ENCODE results near the gene IDH3A. TPM values are rescaled to one million over a fixed set of nuclear protein-coding genes. Genes with fewer than 3 reads are reported as not detected.

The IDH3A gene
- total RNA-seq, 2 donors from 2014 or later = 34.2 to 43.2 TPM

GRCh38 chr15:78139578-78139977 is 9.6 kb upstream of the IDH3A start:
- peaks cover 24% of the 10 kb centered on the region for H3K4me1 Mint-ChIP-seq
- no peak overlapping the region for H3K27ac Mint-ChIP-seq
- DNase-seq = no peak
- Histone ChIP-seq H3K9me3 (ENCODE audit: control insufficient read depth, low read length) (no peaks in the 10 kb centered on the region), H3K27me3 (ENCODE audit: control insufficient read depth, insufficient read depth, low read length, poor library complexity, severe bottlenecking) (no peaks in the 10 kb centered on the region), H3K27ac (ENCODE audit: low read depth, low read length) (no peak overlapping the region), H3K4me3 (ENCODE audit: low read length) (no peak overlapping the region), H3K4me1 (ENCODE audit: control insufficient read depth, insufficient read depth, low read length) (peaks cover 4% of the 10 kb centered on the region), H3K9ac (ENCODE audit: extremely low read depth, low read length, poor library complexity, severe bottlenecking) (no peak overlapping the region), H3K36me3 (ENCODE audit: control insufficient read depth, insufficient read depth, low read length) (no peaks in the 10 kb centered on the region)
- no peak for TF ChIP-seq CTCF (conservative IDR thresholded peaks at IDR 0.05)
- H3K4me3 Mint-ChIP-seq = no peak overlapping the region
- no peaks in the 10 kb centered on the region for H3K27me3 Mint-ChIP-seq (ENCODE audit: insufficient read depth)
- H3K9me3 Mint-ChIP-seq = no peaks in the 10 kb centered on the region
- 90% methylated on average over 5 of the region's 5 CpGs; no CpG with 5 or more reads in 1 of the 2 experiments for WGBS, 2 experiments (ENCODE audit: insufficient coverage in 1 of 2, insufficient read length in 1 of 2)
- no peaks in the 10 kb centered on the region for H3K36me3 Mint-ChIP-seq (ENCODE audit: low read depth)

GRCh38 chr15:78140292-78140691 is 8.9 kb upstream of the IDH3A start:
- Histone ChIP-seq H3K4me3 (ENCODE audit: low read length) (no peak overlapping the region), H3K9ac (ENCODE audit: extremely low read depth, low read length, poor library complexity, severe bottlenecking) (no peak overlapping the region), H3K36me3 (ENCODE audit: control insufficient read depth, insufficient read depth, low read length) (no peaks in the 10 kb centered on the region), H3K9me3 (ENCODE audit: control insufficient read depth, low read length) (no peaks in the 10 kb centered on the region), H3K27ac (ENCODE audit: low read depth, low read length) (no peak overlapping the region), H3K4me1 (ENCODE audit: control insufficient read depth, insufficient read depth, low read length) (peaks cover 4% of the 10 kb centered on the region), H3K27me3 (ENCODE audit: control insufficient read depth, insufficient read depth, low read length, poor library complexity, severe bottlenecking) (no peaks in the 10 kb centered on the region)
- TF ChIP-seq CTCF (conservative IDR thresholded peaks at IDR 0.05) = peak; percentile 34
- Mint-ChIP-seq H3K4me3 (no peak overlapping the region), H3K9me3 (no peaks in the 10 kb centered on the region), H3K4me1 (peaks cover 24% of the 10 kb centered on the region), H3K36me3 (ENCODE audit: low read depth) (no peaks in the 10 kb centered on the region), H3K27ac (no peak overlapping the region), H3K27me3 (ENCODE audit: insufficient read depth) (no peaks in the 10 kb centered on the region)
- no peak for DNase-seq

- 82 to 92% methylated on average over 1 to 3 of the region's 3 CpGs for WGBS, 2 experiments (ENCODE audit: insufficient coverage in 1 of 2, insufficient read length in 1 of 2)
- no peaks in the 10 kb centered on the region for H3K36me3 Mint-ChIP-seq (ENCODE audit: low read depth)
Measured at GRCh38 chr15:78142332-78142731, 6.8 kb upstream of the IDH3A start.

More at GRCh38 chr15:78142332-78142731, 6.8 kb upstream of the IDH3A start:
- H3K9me3 ChIP-seq (ENCODE audit: control insufficient read depth, low read length) = no peaks in the 10 kb centered on the region
- H3K4me1 Mint-ChIP-seq = peaks cover 10% of the 10 kb centered on the region
- H3K4me3 ChIP-seq (ENCODE audit: low read length) = no peak overlapping the region
- H3K4me3 Mint-ChIP-seq = no peak overlapping the region
- no peaks in the 10 kb centered on the region for H3K9me3 Mint-ChIP-seq
- no peak for DNase-seq
- H3K36me3 ChIP-seq (ENCODE audit: control insufficient read depth, insufficient read depth, low read length) = no peaks in the 10 kb centered on the region
- H3K27ac ChIP-seq (ENCODE audit: low read depth, low read length) = no peak overlapping the region
- H3K9ac ChIP-seq (ENCODE audit: extremely low read depth, low read length, poor library complexity, severe bottlenecking) = no peak overlapping the region
- H3K27ac Mint-ChIP-seq = no peak overlapping the region
- no peaks in the 10 kb centered on the region for H3K27me3 ChIP-seq (ENCODE audit: control insufficient read depth, insufficient read depth, low read length, poor library complexity, severe bottlenecking)
- H3K27me3 Mint-ChIP-seq (ENCODE audit: insufficient read depth) = no peaks in the 10 kb centered on the region
- no peak for TF ChIP-seq CTCF (conservative IDR thresholded peaks at IDR 0.05)
- peaks cover 4% of the 10 kb centered on the region for H3K4me1 ChIP-seq (ENCODE audit: control insufficient read depth, insufficient read depth, low read length)
